Activated CD8-positive, alpha-beta memory T cell treated with anti-CD3 and anti-CD28 coated beads, Interleukin-2, amount 50 U/mL, for 1 hour (primary cell): ENCODE data around the gene GSG1L2.

ENCODE experiments used
- DNase-seq: peaks from one replicate; pipeline ENCODE4 v3.0.0-alpha.2; 2020; ENCODE audit errors: extremely low read depth

GSG1L2 gene

GRCh38 chr17:9821921-9822320 is at the start of gene GSG1L2:
Gene GSG1L2 (minus strand): TSS chr17:9822079. CDS start chr17:9822071, 8 bp downstream.
- DNase-seq, result no peak

GRCh38 chr17:9868552-9868951 is 46.7 kb upstream of the GSG1L2 start:
- DNase-seq, result no peak

- DNase-seq, result no peak
These were observed 43.7 kb upstream of the GSG1L2 start for GRCh38 chr17:9865586-9865985.

GRCh38 chr17:9862949-9863348 is 41.1 kb upstream of the GSG1L2 start:
- no peak for DNase-seq

GRCh38 chr17:9862220-9862619 is 40.3 kb upstream of the GSG1L2 start:
- DNase-seq, result no peak

GRCh38 chr17:9860851-9861250 is 39.0 kb upstream of the GSG1L2 start:
- DNase-seq, result no peak

DNA sequence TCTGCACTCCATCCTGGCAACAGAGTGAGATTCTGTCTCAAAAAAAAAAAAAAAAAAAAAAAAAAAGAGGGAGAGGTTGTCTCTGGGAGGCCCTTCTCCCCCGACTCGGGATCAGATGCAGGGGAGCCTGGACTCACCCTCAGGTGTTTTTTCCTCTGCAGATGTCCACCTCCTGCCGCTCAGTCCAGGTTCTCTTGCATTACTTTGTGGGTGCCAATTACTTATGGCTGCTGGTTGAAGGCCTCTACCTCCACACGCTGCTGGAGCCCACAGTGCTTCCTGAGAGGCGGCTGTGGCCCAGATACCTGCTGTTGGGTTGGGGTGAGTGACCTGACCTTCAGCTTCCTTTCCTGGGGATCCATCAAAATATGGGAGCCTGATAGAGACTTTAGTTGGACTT is 37.9 kb upstream of the GSG1L2 start:
- no peak for DNase-seq

DNA sequence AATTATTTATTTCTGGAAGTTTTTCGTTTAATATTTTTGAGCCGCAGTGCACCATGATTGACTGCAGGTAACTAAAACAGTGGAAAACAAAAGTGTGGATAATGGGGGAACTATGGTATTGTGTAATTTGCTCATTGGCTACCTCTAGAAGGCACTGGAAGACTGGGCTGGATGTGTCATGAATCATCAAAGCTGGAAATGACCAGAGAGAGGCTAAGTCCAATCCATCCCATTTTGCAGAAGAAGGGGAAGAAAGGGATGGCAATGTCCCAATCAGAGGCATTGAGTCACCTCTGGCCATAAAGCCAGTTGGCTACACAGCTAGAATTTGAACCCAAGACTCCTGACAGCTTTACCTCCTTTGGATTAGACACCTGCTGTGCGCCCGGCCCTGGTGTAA is 33.2 kb upstream of the GSG1L2 start:
- no peak for DNase-seq

- DNase-seq, result no peak
These were observed 32.4 kb upstream of the GSG1L2 start for GRCh38 chr17:9854255-9854654.

DNA sequence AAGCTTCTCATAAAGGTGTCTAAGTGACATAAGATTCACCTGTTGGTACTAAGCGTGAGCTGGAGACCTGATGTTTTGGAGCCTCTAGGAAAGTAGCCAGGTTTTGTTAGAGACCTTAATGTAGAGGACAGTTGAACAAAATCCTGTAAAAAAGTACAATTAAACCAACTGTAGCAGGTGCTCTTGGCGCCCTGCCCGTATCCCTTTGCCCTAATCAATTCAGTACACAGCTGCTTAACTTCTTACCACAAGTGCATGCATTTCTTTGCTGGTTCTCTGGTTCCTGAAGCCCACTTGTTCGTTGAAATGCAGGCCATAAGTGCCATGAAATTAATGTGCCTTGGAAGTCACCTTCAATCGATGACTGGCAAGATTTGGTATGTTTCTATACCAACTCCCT is 28.3 kb upstream of the GSG1L2 start:
- DNase-seq, result no peak

DNA sequence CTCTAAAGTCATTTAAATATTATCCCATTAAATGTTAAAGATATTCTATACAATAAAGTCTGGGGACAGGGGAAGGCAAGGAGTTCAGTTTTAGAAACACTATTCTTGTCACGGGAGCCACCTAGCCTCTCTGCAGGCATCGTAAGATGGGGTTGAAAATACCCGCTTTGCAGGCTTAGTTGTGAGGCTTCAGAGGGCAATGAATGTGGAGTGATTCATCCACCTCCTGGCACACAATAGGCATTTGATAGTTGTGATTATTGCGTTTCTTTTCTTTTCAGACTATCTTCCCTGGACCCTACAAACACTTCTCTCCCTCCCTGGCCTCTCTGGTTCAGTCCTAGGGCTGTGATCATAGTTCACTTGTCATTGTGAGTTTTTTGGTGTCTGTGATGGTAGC is 23.4 kb upstream of the GSG1L2 start:
- DNase-seq, result no peak

DNA sequence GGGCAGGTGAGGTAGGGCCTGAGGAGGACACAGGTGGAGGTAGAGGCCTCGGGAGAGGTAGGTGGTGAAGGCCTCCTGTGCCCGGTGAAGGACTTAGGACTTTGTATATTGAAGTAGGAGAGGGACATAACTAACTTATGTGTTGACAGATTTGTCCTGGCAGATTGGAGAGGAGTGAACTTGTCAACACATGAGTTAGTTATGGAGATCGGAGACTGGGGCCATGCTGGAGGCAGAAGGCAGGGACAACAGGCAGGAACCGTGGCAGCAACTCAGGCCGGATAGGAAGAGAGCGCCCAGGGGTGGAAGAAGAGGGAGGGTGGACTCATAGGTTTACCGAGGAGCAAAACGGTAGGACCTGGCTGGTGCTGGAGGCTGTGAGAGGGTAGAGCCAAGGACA is 22.3 kb upstream of the GSG1L2 start:
- DNase-seq, result no peak

DNA sequence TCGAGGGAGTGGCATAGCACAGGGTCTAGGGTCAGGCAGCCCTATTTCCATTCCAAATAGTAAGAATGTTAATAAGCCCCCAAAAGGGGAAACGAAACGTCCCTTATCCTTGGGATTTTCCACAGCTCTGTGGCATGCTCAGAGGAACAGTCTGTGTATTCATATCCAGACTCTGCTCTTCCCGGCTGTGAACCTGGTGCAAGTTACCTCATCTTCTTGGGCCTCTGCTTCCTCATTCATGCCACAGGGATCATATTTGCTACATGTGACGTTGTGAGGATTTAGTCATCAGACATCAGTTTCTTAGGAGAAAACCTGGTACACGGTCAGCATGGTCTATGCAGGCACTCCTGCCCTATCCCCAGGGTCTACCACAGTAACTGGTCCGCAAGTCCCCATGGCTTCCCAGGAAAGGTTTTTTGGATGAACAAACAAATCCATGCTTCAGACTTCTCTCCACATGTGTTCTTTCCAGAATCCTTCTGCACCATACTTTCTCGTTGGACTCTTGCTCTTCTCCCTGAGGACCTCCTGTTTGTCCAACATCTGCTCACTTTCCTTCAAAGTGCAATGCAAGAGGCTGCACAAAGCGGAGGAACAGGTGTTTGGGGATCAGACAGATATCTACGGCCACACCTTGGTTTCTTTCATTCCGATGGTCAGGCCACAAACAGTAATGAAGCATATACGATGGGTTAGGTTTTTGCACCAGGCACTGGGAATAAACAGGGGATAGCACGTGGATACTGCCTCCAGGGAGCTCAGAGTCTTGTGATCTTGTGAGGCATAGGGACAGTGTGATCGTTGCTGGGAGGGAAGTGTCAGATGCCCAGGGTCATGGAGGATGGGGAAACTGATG is 21.5 kb upstream of the GSG1L2 start:
- no peak for DNase-seq

GRCh38 chr17:9842057-9842758 is 20.3 kb upstream of the GSG1L2 start:
- DNase-seq, result no peak

DNA sequence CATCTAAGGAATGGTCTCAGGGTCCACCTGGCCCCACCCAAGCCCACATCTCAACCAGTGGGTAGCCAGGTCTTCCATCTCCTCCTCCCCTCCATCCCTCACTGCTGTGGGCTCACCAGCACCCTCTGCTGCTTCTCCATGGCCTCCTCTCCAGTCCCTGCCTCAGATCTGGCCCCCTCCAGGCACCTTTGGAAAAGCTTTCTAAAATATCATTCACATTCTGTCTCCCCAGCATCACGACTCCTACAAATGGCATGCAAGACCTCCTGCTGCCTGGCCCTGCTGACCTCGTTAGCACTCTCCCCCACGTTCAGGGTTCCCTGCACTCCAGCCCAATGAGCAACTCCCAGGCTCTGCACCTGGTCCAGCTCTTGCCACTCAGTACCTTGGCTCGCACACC is 17.6 kb upstream of the GSG1L2 start:
- no peak for DNase-seq

GRCh38 chr17:9837551-9838471 is 15.9 kb upstream of the GSG1L2 start:
- no peak for DNase-seq

DNA sequence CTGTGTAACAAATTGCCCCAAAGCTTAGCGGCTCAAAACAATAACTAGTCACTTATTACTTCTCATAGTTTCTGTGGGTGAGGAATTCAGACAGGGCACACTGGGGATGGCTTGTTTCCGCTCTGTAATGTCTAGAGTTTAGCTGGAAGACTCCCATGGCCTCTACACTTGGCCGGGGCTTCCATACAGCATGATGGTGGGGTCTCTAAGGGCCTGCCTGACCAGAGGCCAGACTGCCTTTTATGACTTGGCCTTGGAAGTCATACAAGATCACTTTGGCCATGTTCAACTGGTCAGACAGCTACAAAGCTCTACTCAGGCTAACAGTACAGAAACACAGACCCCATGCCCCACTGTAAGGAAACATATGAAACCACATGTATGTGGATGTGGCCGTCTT is 12.0 kb upstream of the GSG1L2 start:
- no peak for DNase-seq

GRCh38 chr17:9830711-9831110 is 8.8 kb upstream of the GSG1L2 start:
- DNase-seq, result no peak

- no peak for DNase-seq
These were observed 7.5 kb upstream of the GSG1L2 start for GRCh38 chr17:9829343-9829742.

GRCh38 chr17:9828296-9829295 is 6.7 kb upstream of the GSG1L2 start:
- DNase-seq, result no peak

DNA sequence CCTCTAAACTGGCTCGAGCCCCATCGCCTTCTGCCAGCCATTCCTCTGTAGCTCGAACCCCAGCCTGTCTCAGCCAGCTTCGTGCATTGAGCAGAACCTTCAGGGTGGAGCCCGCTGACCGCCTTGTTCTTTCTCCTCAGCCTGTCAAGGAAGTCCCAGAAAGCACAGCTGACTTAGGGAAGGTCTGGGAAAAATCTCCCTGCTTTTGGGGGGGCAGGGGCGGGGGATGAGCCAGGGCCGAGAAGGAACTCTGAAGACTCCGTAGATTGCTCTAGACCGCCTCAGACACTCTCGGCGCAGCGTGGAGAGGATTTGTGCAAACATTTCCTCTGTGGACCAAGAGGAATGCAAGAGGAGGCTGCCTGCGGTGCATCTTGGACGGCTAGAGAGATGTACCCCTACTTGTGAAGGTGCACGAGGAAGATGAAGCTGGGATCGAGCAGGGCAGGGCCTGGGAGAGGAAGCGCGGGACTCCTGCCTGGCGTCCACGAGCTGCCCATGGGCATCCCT is 3.8 kb upstream of the GSG1L2 start, which contains the start of gene GLP2R:
TSS of gene GLP2R (plus strand) at position 284 of the 510 bp plus-strand sequence. CDS start at position 424, 140 bp downstream.
- DNase-seq, result no peak
